ENCODE measurements around the gene MBOAT1. TPM values are rescaled to one million over a fixed set of nuclear protein-coding genes. Genes with fewer than 3 reads are reported as not detected.

Gene MBOAT1
- total and polyA plus RNA-seq, 11 donors: 2.1 to 14.4 (median 3.3) TPM

DNA sequence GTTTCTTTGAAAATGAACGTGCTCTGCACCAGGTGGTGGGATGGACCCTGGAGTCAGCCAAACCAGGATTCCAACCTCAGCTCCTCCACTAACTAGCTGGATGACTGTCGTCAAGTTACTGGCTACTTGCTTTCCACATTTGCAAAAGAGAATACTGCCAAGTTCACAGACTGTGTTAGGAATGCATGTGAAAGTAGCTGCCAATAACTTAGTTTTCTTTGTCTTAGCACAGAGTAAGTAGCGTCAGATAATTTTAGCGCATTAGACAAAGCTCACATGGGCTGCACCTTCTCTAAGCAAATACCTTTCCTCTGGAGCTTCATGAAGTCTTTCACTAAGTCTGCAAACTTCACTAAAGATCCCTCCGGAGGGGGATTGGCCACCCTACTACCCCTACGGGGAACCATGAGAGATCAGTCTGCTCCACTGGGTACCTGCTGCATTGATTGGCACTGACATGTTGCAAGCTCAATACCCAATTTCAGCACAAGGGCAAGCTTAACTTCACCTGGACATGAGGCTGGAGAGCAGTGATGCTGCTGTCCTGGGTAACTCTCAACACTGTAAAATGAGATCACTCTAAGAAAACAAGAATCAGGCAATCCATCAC is 113.9 kb downstream of the MBOAT1 start:
- no peak overlapping the region for H3K27ac ChIP-seq

DNA sequence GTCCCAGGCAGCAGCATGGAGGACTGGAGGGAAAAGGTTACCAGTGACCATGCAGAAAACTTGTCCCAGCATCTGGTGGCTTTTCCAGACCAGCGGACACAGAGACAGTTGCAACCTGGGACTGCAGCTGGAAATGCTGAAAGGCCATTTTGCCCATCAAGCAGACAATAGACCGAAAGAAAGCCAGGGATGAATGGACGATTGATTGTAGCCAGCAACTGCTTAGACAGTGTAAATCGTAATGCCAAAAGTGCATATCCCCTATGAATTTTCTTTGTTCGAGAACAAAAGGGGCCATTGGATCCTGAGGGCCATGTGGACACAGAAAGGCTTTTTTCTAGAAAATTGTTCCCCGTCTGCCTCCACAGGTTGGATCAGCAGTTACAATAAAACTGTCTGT is 115.7 kb downstream of the MBOAT1 start:
- DNase-seq (no peak), ATAC-seq (no peak)
- Histone ChIP-seq H3K27me3 (no peaks in the 10 kb centered on the region), H3K4me1 (peaks cover 0 to 10% (median 0%) of the 10 kb centered on the region in 12 donors), H3K27ac (no peak overlapping the region), H3K36me3 (peaks cover 0 to 32% (median 11%) of the 10 kb centered on the region in 9 donors), H3K9me3 (no peaks in the 10 kb centered on the region), H3K4me3 (no peak overlapping the region)
- TF ChIP-seq, protein P1, sequence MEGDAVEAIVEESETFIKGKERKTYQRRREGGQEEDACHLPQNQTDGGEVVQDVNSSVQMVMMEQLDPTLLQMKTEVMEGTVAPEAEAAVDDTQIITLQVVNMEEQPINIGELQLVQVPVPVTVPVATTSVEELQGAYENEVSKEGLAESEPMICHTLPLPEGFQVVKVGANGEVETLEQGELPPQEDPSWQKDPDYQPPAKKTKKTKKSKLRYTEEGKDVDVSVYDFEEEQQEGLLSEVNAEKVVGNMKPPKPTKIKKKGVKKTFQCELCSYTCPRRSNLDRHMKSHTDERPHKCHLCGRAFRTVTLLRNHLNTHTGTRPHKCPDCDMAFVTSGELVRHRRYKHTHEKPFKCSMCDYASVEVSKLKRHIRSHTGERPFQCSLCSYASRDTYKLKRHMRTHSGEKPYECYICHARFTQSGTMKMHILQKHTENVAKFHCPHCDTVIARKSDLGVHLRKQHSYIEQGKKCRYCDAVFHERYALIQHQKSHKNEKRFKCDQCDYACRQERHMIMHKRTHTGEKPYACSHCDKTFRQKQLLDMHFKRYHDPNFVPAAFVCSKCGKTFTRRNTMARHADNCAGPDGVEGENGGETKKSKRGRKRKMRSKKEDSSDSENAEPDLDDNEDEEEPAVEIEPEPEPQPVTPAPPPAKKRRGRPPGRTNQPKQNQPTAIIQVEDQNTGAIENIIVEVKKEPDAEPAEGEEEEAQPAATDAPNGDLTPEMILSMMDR (IDR thresholded peaks at IDR 0.05): no peak
- no peak for TF ChIP-seq POLR2A (IDR thresholded peaks at IDR 0.05)
- 91 to 96% (median 93%) methylated on average over 6 of the region's 6 CpGs for WGBS, 4 donors
- intact Hi-C loops (cut with DNase I): loop anchor here in 8 of 10 donors (5.0 to 10.0 kb wide), 5 partner anchors 188 to 438 kb away; partner anchors contain the start of genes E2F3 (in 2 of the 8) and CDKAL1 (in 1 of the 8)

More for the DNA sequence above, 113.9 kb downstream of the MBOAT1 start:
- Histone ChIP-seq H3K9me3 (no peaks in the 10 kb centered on the region), H3K36me3 (peaks cover 0 to 46% (median 22%) of the 10 kb centered on the region in 9 donors), H3K27me3 (no peaks in the 10 kb centered on the region), H3K4me1 (peaks cover 0 to 10% (median 0%) of the 10 kb centered on the region in 12 donors), H3K4me3 (no peak overlapping the region)
- no peak for TF ChIP-seq POLR2A (IDR thresholded peaks at IDR 0.05)
- TF ChIP-seq, protein P1 (IDR thresholded peaks at IDR 0.05): no peak
- no peak for DNase-seq
- peak in 1 of 4 donors; percentile 26 for ATAC-seq
- intact Hi-C loops (cut with DNase I): loop anchor here in 8 of 10 donors (5.0 to 10.0 kb wide), 5 partner anchors 186 to 436 kb away; partner anchors contain the start of genes E2F3 (in 2 of the 8) and CDKAL1 (in 1 of the 8)
- 47 to 62% (median 56%) methylated on average over 6 of the region's 6 CpGs for WGBS, 4 donors

DNA sequence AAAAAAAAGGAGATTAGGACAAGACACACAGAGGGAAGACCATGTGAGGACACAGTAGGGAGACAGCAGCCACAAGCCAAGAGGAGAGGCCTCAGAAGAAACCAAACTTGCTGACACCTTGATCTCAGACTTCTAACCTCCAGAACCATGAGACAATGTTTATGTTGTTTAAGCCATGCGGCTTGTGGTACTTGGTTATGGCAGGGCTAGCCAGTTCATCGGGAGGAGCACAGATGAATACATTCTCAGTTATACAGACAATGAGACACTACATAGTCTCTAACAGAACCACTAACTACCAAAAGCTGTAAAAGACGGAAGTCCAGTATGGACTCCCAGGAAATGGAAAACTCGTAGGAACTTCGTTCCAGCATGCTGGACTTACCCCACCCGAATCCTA is 116.8 kb downstream of the MBOAT1 start:
- intact Hi-C loops (cut with DNase I): loop anchor here in 8 of 10 donors (5.0 to 10.0 kb wide), 5 partner anchors 189 to 439 kb away; partner anchors contain the start of genes E2F3 (in 2 of the 8) and CDKAL1 (in 1 of the 8)
- no peak for DNase-seq
- H3K27me3 ChIP-seq: no peaks in the 10 kb centered on the region
- no peak for ATAC-seq
- no peak overlapping the region for H3K27ac ChIP-seq
- H3K4me1 ChIP-seq: peaks cover 0 to 10% (median 0%) of the 10 kb centered on the region in 12 donors
- 92 to 94% (median 93%) methylated on average over 6 of the region's 6 CpGs for WGBS, 4 donors
- H3K36me3 ChIP-seq: peaks cover 0 to 21% (median 2%) of the 10 kb centered on the region in 9 donors
- TF ChIP-seq, protein P1 (IDR thresholded peaks at IDR 0.05): no peak
- TF ChIP-seq POLR2A (IDR thresholded peaks at IDR 0.05): no peak
- H3K4me3 ChIP-seq: no peak overlapping the region
- no peaks in the 10 kb centered on the region for H3K9me3 ChIP-seq

DNA sequence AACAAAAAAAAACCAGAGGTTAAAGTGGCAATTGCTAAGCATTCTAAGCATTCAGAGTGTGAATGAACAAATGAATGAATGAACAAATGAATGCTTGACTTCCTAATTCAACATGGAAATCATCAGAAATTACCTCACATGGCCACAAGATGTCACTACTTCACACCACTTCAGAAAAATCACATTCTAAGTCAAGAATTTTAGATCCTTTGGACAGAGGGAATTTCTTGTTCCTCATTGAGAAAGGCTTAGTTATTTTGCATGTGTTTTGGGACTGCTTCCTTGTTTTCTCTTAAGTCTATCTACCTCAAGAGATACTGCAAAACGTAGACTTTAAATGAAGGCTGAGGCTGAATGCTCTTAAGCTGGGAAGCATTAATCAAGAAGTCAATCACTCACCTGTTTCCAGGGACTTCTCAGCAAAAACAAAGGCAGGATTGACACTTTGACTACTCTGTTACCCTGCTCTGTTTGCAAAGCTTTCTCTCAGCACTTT is 120.2 kb downstream of the MBOAT1 start:
- H3K9me3 ChIP-seq: peaks cover 0 to 9% (median under 1%) of the 10 kb centered on the region in 12 donors
- intact Hi-C loops (cut with DNase I): loop anchor here in 9 of 10 donors (1.0 to 10.0 kb wide), 9 partner anchors 34 to 443 kb away; partner anchors contain the start of genes E2F3 (in 2 of the 9) and CDKAL1 (in 1 of the 9)
- 10 to 25% (median 18%) methylated on average over 1 of the region's 1 CpG for WGBS, 4 donors
- no peaks in the 10 kb centered on the region for H3K4me1 ChIP-seq
- H3K27me3 ChIP-seq: no peaks in the 10 kb centered on the region
- H3K4me3 ChIP-seq: no peak overlapping the region
- H3K36me3 ChIP-seq: no peaks in the 10 kb centered on the region
- H3K27ac ChIP-seq: no peak overlapping the region
- TF ChIP-seq, protein P1 (IDR thresholded peaks at IDR 0.05): peak; percentile 65 to 82 (median 71)
- TF ChIP-seq POLR2A (IDR thresholded peaks at IDR 0.05): no peak
- DNase-seq (no peak), ATAC-seq (no peak)
